Left hindlimb (tissue), 1 donor: ENCODE measurements around the gene TYMP.

Experiments used
- DNase-seq: peaks from one replicate; pipeline ENCODE4 v3.0.0-alpha.2; 2018

Gene TYMP

DNA sequence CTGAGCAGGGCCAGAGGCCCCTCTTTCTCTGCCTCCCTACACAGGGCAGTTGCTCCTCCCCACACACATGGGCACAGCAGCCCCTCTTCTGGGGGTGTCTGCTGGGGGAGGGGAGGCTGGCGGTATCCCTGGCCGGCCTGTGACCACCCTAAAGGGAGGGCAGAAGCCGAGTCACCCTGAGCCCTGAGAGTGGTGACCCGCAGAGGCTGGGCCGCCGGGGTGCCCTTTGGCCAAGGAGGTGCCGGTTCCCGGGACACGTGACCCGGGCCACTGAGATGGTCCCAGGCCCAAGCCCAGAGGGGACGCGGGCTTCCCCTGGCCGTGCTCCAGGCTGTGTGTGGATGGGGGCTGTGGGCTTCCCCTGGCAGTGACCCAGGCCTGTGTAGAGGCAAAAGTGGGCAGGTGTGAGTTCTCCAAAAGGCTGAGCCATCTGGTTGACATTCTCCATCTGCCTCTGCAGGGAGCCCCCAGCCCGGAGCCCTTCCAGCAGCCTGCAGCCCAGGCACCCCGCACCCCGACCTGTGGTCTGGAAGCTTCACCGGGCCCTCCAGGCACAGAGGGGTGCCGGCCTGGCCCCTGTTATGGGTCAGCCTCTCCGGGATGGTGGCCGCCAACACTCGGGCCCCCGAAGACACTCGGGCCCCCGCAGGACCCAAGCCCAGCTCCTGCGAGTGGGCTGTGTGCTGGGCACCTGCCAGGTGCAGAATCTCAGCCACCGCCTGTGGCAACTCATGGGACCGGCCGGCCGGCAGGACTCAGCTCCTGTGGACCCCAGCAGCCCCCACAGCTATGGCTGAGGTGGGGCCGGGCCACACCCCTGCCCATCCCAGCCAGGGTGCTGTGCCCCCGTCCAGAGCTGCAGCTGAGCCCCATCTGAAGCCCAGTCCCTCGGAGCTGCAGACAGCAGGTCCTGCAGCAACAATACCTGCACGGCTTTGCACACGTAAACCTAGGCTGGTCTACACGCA lies 47.4 kb downstream of the TYMP start:
- no peak for DNase-seq

DNA sequence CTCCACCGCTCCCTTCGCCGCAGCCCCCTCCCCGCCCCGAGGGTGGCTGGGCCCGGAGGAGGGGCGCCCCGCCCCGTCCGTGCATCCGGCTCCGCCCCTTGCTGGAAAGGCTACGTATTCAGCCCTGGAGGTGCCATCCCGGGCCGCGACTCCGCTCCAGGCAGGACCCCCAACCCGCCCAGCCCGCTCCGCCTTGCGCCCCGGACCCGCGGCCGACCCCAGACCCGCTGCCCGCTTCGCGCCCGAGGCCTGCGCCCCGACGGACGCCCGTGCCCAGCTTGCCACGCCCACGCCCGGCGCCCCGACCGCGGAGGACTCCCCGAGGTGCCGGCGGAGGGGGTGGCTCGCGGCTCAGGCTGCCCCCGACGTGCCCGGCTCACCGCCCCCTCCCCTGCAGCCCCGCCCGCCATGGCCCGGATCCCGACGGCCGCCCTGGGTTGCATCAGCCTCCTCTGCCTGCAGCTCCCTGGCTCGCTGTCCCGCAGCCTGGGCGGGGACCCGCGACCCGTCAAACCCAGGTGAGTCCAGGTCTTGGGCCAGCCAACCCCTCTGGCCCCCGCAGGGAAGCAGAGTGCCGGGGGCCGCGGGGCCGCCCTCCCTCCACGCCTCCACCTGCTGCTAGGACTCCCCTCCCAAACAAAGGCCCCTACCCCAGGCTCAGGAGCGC lies 48.2 kb downstream of the TYMP start, which contains the start of gene ADM2:
ADM2 (plus strand) TSS at position 104 of the 667 bp plus-strand sequence; CDS start at position 409, 305 bp downstream.
- DNase-seq = no peak

DNA sequence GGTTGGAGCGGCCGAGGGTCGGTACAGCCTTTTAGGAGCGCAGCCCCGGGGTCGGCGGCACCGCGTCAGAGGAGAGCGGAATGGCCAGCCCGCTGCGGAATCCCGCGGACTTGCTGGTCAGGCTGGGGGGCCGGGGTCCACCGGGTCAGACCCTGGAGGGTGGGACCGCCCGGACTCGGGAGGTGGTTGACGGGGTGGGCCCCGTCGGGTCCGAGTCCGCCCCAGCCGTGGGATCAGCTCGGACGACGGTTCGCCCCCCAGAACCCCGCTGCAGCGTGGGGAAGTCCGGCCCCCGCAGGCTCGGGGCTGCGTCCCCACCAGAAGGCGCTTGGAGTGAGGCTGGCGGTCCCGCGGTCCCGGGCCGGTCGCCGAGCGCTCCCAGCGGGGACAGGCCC lies 48.8 kb downstream of the TYMP start:
- DNase-seq = no peak

DNA sequence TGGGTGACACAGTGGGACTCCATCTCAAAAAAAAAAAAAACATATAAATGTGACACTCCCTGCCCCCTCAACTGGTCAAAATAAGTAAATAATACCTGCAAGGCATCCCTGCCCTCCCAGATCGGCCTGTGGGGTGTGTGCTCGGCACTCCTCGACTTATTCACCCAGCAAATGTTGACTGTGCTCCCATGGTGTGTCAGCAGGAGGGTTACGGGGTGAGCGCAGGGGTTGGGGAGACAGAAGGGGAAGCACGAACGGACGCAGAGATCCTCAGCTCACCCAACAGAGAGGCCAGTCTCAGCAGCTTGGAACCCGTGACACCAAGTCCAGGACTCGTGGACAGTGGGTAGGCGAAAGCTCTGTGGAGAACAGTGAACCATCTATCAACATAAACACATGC lies 50.1 kb downstream of the TYMP start:
- no peak for DNase-seq

DNA sequence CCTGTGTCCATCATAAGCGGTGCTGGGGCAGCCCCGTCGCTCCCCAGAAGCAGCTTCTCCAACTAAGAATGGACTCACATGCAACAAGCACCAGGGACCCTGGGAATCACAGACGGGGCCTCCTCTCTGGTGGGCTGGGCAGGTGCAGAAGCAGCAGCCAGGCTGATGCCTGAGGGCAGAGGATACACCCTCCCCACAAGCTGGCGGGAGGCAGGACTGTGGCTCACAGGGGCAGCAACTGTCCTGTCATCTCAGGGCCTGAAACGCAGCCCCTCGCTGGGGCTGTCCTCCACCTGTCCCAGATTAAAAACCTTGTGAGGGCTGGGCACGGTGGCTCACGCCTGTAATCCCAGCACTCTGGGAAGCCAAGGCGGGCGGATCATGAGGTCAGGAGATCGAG lies 51.9 kb downstream of the TYMP start:
- no peak for DNase-seq

DNA sequence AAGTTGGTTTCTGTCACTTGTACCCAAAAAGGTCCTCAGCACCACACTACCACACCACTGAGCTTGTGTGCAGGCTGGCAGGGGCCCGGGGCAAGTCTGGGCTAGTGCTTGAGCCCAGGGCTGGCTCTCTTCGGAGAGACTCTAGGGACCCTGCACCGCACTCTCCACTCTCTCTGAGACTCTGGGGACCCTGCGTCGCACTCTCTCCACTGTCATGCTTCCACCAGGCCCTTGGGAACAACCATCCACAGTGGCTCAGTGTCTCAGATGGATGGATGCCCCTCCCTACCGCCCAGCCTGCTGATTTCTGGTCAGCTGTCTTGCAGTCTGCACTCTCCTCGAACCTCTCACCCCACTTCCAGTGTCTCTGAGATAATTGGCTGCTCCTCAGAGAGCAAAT lies 52.9 kb downstream of the TYMP start:
- DNase-seq = no peak
